IPS DF 4.7 (cell line): Measurements from ENCODE around the gene C21orf91.
"Not testable (repeated sequence)": the region's sequence is repeated elsewhere in the genome, so short reads cannot be mapped to it uniquely, and the experiment has no call there.

Experiments
- DNase-seq: peaks from one replicate; pipeline ENCODE4 v3.0.0-alpha.2; 2013; ENCODE audit warnings: low spot score; ENCODE audit errors: extremely low read depth

C21orf91 gene

DNA sequence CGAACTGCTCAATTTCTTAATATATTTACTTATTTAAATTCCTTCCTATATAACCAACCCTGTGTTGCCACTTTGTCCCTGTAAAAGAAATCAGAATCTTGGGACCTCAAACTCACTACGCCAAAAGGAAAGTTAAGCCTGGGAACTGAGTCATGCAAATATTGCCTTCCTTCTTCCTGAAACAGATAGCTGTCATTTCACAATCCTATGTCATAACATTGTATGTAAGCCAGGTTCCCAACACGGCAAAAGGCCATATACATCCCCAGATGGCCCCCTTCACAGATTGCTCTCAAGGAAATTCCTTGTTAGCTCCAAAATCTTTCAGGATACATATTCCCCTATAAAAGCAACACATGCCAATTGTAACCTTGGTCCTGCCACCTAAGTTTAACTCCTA is 39.7 kb downstream of the C21orf91 start:
- DNase-seq = no peak

DNA sequence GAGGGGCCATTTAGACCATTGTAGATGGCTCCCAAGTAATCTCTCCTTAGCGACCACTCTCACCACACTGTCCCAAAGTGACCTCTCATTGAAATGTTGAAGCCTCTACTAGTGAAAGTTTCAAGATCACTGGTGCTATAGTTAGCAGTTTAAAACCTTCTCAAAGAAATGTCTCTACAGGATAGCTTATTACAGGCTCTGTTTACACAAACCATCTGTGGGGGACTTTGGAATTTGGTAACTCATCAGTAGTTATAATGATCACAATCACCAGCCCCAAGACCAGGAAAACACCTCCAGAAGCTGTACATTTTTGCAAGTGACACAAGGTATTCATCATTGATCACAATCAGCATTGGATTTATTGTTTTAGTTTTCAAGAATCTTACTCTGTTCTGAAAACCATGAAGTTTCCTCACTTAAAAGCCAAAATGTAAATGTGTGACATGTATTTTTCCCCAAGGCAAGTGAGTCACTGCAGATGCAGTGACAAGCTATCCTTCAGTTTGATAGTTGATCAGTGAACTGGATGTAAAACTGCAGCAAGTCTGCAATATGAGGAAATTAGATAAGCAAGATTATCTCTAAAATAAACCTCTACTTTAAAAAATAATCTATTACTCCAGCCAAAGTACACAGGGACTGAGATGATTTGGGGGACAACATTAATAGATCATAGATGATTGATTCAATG is 41.9 kb downstream of the C21orf91 start:
- no peak for DNase-seq

DNA sequence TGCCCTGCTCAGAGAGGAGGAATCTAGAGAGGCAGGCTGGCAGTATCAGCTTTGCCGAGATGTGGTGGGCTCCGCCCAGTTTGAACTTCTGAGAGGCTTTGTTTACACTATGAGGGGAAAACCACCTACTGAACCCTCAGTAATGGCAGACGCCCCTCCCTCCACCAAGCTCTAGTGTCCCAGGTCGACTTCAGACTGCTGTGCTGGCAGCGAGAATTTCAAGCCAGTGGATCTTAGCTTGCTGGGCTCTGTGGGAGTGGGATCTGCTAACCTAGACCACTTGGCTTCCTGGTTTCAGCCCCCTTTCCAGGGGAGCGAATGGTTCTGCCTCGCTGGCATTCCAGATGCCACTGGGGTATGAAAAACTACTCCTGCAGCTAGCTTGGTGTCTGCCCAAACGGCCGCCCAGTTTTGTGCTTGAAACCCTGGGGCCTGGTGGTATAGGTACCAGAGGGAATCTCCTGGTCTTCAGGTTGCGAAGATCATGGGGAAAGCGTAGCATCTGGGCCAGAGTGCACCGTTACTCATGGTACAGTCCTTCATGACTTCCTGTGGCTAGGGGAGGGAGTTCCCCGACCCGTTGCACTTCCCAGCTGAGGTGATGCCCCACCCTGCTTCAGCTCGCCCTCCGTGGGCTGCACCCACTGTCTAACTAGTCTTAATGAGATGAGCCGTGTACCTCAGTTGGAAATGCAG is 43.6 kb downstream of the C21orf91 start:
- DNase-seq = no peak

DNA sequence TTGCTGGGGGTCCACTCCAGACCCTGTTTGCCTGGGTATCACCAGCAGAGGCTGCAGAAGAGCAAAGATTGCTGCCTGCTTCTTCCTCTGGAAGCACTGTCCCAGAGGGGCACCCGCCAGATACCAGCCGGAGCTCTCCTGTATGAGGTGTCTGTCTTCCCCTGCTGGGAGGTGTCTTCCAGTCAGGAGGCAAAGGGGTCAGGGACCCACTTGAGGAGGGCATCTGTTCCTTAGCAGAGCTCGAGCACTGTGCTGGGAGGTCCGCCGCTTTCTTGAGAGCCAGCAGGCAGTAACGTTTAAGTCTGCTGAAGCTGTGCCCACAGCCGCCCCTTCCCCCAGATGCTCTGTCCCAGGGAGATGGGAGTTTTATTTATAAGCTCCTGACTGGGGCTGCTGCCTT is 44.1 kb downstream of the C21orf91 start:
- DNase-seq = not testable (repeated sequence)

DNA sequence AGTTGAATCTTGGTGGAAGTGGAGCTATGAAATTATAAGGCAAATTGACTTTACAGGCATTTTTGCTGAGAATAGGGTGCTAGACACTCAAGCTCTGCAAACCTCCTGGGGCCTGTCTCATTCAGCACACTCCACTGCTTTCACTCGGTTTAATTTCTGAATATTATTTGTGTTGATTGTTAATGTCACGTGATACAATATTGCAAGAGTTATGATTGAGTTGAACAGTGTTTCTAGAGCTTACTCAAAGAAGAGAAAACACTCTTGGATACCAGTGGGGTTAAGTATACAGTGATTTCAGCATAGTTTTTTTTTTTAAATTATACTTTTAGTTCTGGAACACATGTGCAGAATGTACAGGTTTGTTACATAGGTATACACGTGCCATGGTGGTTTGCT is 49.7 kb downstream of the C21orf91 start:
- no peak for DNase-seq

DNA sequence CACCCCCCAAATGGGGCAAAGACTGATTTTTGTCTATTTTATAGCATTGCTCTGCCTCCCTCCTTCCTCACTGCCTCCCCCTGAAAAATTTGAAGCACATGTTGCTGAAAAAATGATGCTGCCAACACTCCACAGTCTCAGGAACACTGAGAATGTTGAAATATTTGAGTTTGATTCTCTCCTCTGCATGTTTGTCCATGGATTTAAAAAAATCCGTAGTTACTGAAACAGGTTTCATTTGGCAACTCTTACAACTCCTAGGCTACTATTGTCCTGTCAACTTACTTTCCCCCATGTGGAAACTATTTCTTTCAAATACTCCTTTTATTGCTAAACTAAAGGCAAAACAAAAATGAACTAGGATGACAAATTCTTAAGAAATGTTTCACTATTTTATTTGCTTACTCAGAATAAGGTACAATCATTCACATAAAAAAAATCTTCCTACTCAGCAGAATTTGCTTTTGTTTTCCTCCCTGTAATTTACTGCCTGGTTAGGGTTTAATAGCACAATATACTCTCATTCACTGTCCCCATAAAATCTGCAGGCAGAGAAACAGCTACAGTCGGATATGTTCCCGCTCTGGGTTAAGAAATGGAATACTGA is 50.2 kb downstream of the C21orf91 start:
- DNase-seq = no peak

DNA sequence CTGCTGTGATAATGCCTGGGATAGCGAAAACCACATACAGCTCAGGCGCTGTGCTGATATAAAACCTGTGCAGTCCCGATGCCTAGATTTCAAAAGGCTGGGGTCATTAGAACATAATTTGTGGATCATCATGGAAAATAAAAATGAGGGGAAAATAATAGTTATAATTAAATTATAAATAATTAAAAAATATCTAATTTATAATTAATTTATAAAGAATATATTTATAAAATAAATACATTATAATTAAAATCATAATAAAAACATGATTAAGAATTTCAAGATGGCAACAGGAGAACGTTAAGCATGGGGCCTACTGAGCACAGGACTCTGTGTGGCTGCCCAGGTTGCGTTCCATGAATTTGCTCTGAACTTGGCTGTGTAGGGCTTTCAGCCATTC is 53.9 kb downstream of the C21orf91 start:
- DNase-seq = no peak

DNA sequence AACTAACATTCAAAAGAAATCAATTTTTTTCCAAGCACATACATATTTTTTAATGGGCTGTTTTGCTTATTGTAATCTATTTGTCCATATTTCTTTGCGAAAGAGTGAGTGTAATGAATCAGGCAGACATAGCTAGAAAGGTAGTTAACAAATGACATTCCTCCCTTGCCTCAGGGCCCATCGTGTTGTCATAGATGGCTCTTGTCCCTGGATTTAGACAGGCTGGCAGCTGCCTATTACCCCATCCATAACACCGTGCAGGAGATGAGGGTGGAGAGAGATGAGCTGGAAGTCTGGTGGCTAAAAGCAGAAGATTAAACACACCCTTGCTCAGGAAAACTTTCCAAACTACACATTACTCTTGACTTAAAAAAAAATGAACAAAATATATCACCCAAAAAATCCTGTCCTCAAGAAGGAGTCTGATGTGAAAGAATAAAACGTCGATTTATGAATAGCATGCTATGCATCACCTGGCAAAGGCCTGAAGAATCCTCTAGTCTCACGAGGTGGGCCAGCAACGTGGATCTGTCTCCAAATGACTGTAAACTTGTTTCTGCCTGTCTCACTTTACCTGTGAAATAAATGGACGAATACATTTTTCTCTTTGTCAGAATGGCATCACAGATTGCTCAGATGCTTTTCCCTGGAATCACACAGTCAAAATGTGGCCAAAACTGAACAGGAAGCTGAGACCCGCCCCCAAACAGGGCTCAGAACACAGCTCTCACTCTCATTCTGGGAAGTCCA is 55.7 kb downstream of the C21orf91 start:
- DNase-seq = no peak

DNA sequence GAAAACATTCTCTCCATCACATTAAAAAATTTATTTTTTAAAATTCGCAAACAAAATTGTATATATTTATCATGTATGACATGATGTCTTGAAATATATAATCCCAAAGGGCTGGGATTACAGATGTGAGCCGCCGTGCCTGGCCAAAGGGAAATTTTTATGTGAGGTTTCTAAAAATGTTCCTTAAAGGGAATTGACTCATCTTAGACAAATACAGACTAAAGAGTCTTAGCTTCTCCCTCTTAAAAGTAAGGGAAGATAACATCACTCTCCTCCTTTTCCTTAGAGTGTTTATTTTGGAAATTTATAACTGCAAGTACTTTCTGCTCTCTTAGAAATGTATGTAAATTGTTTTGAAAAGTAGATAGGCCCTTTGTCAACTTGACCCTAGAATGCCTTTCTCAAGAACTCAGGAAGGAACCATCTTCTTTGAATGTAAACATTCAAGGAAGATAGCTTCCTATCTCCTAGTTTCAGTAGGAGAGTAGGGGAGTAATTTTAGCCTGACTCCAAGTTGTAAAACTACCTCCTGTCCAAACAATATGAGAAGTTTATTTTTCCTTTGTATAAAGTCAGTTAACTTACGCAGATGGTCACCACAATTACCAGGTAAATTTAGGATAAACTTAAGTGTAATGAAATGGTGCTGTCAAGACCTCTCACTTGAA is 59.5 kb downstream of the C21orf91 start:
- DNase-seq = no peak

DNA sequence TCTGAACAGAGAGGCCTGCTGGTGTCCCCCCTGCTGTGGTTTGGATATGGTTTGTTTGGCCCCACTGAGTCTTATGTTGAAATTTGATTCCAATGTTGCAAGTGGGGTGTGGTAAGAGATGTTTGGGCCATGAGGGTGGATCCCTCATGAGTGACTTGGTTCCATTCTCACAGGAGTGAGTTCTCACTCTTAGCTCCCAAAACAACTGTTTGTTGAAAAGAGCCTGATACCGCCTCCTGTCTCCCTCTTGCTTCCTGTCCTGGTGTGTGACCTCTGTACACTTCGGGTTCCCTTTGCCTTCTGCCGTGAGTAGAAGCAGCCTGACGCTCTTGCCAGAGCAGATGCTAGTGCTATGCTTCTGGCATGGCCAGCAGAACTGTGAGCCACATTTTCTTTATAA is 60.5 kb downstream of the C21orf91 start:
- no peak for DNase-seq

DNA sequence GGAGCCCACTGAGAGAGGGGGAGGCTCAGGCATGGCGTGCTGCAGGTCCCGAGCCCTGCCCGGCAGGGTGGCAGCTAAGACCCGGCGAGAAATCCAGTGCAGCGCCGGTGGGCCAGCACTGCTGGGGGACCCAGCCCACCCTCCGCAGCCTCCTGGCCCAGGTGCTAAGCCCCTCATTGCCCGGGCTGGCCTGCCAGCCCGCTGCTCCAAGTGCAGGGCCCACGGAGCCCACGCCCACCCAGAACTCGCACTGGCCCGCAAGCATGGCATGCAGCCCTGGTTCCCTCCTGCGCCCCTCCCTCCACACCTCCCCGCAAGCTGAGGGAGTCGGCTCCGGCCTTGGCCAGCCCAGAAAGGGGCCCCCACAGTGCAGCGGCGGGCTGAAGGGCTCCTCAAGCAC is 61.5 kb downstream of the C21orf91 start:
- DNase-seq = no peak

DNA sequence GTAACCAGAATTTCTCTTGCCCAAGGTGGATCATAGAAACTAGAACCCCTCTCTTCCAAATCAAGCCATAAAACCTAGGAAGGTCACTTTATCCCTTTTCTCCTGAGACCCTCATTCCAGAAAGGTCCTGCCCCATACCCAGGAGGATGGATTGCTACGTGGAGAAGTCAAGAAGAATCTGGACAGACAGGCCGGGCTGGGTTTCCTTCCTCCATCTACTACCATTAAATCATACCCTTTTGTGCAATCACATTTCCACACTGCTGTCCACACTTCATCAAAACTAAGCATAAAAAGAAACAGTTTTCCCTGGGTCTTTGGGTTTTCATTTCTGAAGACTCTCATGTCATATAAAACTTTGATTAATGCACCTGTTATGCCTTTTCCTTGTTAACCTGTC is 65.4 kb downstream of the C21orf91 start:
- no peak for DNase-seq

DNA sequence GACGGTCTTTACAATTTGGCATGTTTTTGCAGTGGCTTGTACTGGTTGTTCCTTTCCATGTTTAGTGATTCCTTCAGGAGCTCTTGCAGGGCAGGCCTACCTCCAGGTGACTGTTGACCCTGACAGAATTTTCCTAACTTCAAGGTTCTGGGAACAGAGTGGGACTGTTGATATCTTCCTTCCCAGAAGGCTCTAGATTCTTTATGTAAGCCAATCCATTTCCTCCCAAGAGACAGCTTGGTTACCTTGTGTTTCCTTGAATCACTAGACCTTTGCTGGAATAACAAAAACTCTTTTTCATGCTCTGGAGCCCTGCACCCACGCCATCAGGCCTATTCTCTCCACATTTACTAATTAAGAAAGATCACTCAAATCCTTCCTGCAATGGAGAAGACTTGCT is 67.0 kb downstream of the C21orf91 start:
- DNase-seq = no peak

DNA sequence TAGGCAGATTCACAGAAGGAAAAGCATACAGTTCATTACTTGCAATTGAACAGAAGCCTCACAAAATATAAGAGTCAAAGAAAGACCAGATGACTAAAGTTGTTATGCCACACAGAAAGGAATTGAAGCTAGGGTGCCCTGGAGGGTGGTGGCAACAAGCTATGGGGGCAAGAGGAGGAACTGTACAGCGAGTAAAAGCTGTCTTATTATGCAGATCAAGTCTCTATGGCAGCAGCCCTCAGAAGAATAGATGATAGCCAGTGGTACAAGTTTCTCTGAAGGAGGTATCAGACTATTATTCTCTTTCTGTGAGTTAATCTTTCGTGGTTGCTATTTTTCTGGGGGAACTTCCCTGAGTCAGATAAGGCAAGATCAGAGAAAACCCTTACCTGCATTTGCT is 72.2 kb downstream of the C21orf91 start:
- no peak for DNase-seq

DNA sequence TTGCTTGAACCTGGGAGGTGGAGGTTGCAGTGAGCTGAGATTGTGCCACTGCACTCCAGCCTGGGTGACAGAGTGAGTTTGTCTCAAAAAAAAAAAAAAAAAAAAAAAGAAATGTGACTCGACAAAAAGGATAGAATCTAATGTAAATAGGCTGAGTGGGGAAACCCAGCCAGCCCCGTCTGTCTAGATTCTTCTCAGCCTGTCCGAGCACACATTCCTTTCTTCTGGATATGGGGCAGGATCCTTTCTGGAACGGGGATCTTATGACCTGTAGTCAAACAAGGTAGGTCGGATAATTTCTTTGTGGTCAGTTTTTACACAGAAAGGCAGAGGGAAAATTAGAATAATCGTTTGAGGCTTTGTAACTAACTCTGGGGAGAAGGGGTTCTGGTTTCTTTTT is 74.1 kb downstream of the C21orf91 start:
- no peak for DNase-seq

DNA sequence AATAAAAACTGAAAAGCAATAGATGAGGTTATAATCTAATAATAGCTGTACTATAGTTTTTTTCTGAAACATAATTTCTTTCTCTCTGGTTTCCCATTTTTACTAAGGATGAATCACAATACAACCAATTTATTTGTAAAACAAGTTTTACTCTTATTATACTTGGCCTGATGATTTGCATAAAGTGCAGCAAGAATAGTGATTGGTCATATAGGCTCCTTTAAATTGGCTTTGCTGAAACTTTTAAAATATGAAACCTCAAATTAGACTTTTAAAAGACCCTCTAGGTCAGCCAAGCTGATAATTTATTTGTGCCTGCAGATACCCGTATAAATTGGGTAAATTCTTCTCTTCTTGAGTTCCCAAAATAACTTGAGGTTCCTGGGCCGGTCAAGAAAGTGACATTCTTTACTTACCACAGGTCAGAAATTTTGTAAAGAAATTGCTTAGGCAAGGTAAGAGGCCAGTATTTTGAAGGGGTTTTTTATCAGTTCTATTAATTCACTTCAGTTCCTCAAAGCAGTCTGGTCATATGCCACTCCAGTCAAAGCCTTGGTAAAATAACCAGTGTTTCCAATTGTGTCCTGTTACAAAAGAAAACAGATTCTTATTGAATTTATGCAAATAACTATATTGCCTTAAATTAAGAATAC is 76.1 kb downstream of the C21orf91 start:
- DNase-seq = no peak

DNA sequence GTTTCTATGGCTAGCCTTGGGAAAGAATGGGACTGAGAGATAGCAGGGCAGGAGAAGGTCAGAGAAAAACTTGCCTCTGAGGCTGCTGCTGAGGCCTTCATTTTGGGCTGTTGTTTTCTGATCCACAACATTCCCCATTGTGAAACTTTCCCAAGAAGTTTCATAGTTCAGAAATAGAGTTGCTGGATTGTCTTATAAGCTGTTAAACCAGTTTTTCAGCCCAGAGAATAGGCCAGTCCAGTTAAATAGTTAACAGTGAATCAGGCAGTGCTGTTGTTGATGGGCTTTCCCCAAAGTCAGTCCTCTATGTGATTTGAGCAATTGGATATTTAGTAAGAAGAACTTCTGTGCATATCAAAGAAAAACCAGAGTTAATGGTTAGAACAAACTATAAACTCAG is 77.0 kb downstream of the C21orf91 start:
- DNase-seq = no peak
